IMR-90 (cell line): ENCODE data around the gene TESK2. TPM values are rescaled to one million over a fixed set of nuclear protein-coding genes. Genes with fewer than 3 reads are reported as not detected.

Source experiments
- ATAC-seq: fragments of 200-7000 bp; cut with Tn5 transposase; 2 replicates; pipeline ENCODE4 v1.9.1; 2020; ENCODE audit warnings: low read depth, mild to moderate bottlenecking, moderate library complexity
- BruUV-seq: library from RNA; stranded (reverse); fragments of 400-500 nt; replicated peaks from 2 replicates; lab custom pipeline; 2021; lab: Mats Ljungman, UMichigan
- CTCF ChIA-PET: fragments of 300-600 bp; formaldehyde crosslinking; extraction: SDS; loops from one replicate; lab custom pipeline; 2021; ENCODE audit warnings: antibody characterized with exemption; lab: Yijun Ruan, JAX
- POLR2A ChIA-PET: fragments of 300-600 bp; sonication (Branson Sonifier 250); formaldehyde crosslinking; loops from one replicate; lab custom pipeline; 2022; ENCODE audit warnings: antibody characterized with exemption; ENCODE audit not compliant: unreplicated experiment; lab: Charles Lee
- DNase-seq: peaks from one replicate; pipeline ENCODE4 v3.0.0; 2013
- H2AFZ ChIP-seq: replicated peaks from 2 replicates; pipeline ENCODE3; 2013; ENCODE audit warnings: low read length, mild to moderate bottlenecking; ENCODE audit not compliant: poor library complexity
- H2AK5ac ChIP-seq: 2 replicates; pipeline ENCODE4 v1.6.1; 2013; ENCODE audit warnings: low read depth, low read length, inconsistent platforms
- H2AK9ac ChIP-seq: replicated peaks from 2 replicates; pipeline ENCODE3; 2013; ENCODE audit warnings: mild to moderate bottlenecking, low read depth, low read length, moderate library complexity; ENCODE audit not compliant: poor library complexity
- H2BK120ac ChIP-seq: 2 replicates; pipeline ENCODE4 v1.6.1; 2013; ENCODE audit warnings: low read depth, low read length, inconsistent platforms
- H2BK15ac ChIP-seq: 3 replicates; pipeline ENCODE4 v1.6.1; 2013; ENCODE audit warnings: low read depth, low read length, inconsistent platforms
- H2BK20ac ChIP-seq: 2 replicates; pipeline ENCODE4 v1.6.1; 2013; ENCODE audit warnings: low read depth, mild to moderate bottlenecking, inconsistent platforms, low read length, moderate library complexity
- H2BK5ac ChIP-seq: 2 replicates; pipeline ENCODE4 v1.6.1; 2013; ENCODE audit warnings: mild to moderate bottlenecking, low read depth, low read length, inconsistent platforms; ENCODE audit not compliant: poor library complexity, severe bottlenecking
- H3K14ac ChIP-seq: replicated peaks from 2 replicates; pipeline ENCODE4 v1.6.1; 2013; ENCODE audit warnings: low read depth, low read length, inconsistent platforms
- H3K18ac ChIP-seq: 2 replicates; pipeline ENCODE4 v1.6.1; 2013; ENCODE audit warnings: low read depth, low read length, control low read depth
- H3K23ac ChIP-seq: 2 replicates; pipeline ENCODE4 v1.6.1; 2013; ENCODE audit warnings: low read depth, low read length, inconsistent platforms
- H3K27ac ChIP-seq: 2 replicates; pipeline ENCODE4 v1.5.1; 2013; ENCODE audit warnings: mild to moderate bottlenecking, control low read depth, low read length; ENCODE audit not compliant: insufficient read depth
- H3K27me3 ChIP-seq: 2 replicates; pipeline ENCODE4 v1.6.1; 2013; ENCODE audit warnings: low read length; ENCODE audit not compliant: control insufficient read depth, insufficient read depth
- H3K36me3 ChIP-seq: 2 replicates; pipeline ENCODE4 v1.6.1; 2013; ENCODE audit warnings: low read length, mixed read lengths; ENCODE audit not compliant: control insufficient read depth, insufficient read depth
- H3K4ac ChIP-seq: 2 replicates; pipeline ENCODE4 v1.6.1; 2013; ENCODE audit warnings: low read depth, low read length, inconsistent platforms
- H3K4me1 ChIP-seq: 2 replicates; pipeline ENCODE4 v1.6.1; 2013; ENCODE audit warnings: low read length, mixed read lengths; ENCODE audit not compliant: control insufficient read depth, insufficient read depth
- H3K4me2 ChIP-seq: 2 replicates; pipeline ENCODE4 v1.6.1; 2013; ENCODE audit warnings: low read depth, mild to moderate bottlenecking, control low read depth, low read length, moderate library complexity
- H3K4me3 ChIP-seq: 2 replicates; pipeline ENCODE4 v1.5.1; 2013; ENCODE audit warnings: low read depth, mild to moderate bottlenecking, control low read depth, low read length, moderate library complexity; ENCODE audit not compliant: insufficient read depth
- H3K56ac ChIP-seq: 2 replicates; pipeline ENCODE4 v1.6.1; 2013; ENCODE audit warnings: low read length, inconsistent platforms; ENCODE audit not compliant: insufficient read depth; ENCODE audit errors: extremely low read depth
- H3K79me1 ChIP-seq, 2 experiments: 2 replicates each; pipeline ENCODE4 v1.6.1; 2013; ENCODE audit warnings: low read length in 2 of 2, inconsistent platforms in 1 of 2, low read depth in 1 of 2
- H3K9ac ChIP-seq: 2 replicates; pipeline ENCODE4 v1.6.1; 2013; ENCODE audit warnings: low read depth, low read length, control low read depth
- H3K9me1 ChIP-seq: 2 replicates; pipeline ENCODE4 v1.6.1; 2013; ENCODE audit warnings: low read length, inconsistent platforms; ENCODE audit not compliant: insufficient read depth
- H3K9me3 ChIP-seq: 2 replicates; pipeline ENCODE4 v1.6.1; 2013; ENCODE audit warnings: low read length; ENCODE audit not compliant: control insufficient read depth, insufficient read depth
- H4K20me1 ChIP-seq: 2 replicates; pipeline ENCODE4 v1.6.1; 2013; ENCODE audit warnings: low read length, inconsistent platforms; ENCODE audit not compliant: insufficient read depth
- H4K5ac ChIP-seq: 2 replicates; pipeline ENCODE4 v1.6.1; 2013; ENCODE audit warnings: mild to moderate bottlenecking, low read depth, low read length, control low read depth
- H4K8ac ChIP-seq, 2 experiments: 2 replicates each; pipeline ENCODE4 v1.6.1; 2013; ENCODE audit warnings: low read depth in 2 of 2, low read length in 2 of 2, control low read depth in 1 of 2, inconsistent platforms in 1 of 2
- H4K91ac ChIP-seq: 2 replicates; pipeline ENCODE4 v1.6.1; 2013; ENCODE audit warnings: low read depth, low read length, inconsistent platforms; ENCODE audit not compliant: insufficient read depth
- BHLHE40 ChIP-seq: fragments of 150-350 bp; IDR thresholded peaks from 2 replicates; pipeline ENCODE4 v1.6.1; 2016; ENCODE audit warnings: mild to moderate bottlenecking, low read depth, low read length
- CEBPB ChIP-seq: IDR thresholded peaks from 2 replicates; pipeline ENCODE4 v1.6.1; 2012; ENCODE audit warnings: low read depth, low read length, improper control_type of control experiment
- CHD1 ChIP-seq: IDR thresholded peaks from 2 replicates; pipeline ENCODE4 v1.6.1; 2012; ENCODE audit warnings: low read depth, low read length, improper control_type of control experiment
- FOS ChIP-seq: fragments of 150-350 bp; IDR thresholded peaks from 2 replicates; pipeline ENCODE4 v1.6.1; 2016; ENCODE audit warnings: low read depth, low read length
- MAFK ChIP-seq: IDR thresholded peaks from 2 replicates; pipeline ENCODE4 v1.6.1; 2012; ENCODE audit warnings: low read depth, low read length, improper control_type of control experiment
- MAZ ChIP-seq: IDR thresholded peaks from 2 replicates; pipeline ENCODE4 v1.6.1; 2012; ENCODE audit warnings: low read depth, mild to moderate bottlenecking, low read length, improper control_type of control experiment, moderate library complexity, borderline replicate concordance
- MXI1 ChIP-seq: IDR thresholded peaks from 2 replicates; pipeline ENCODE4 v1.6.1; 2012; ENCODE audit warnings: low read depth, mild to moderate bottlenecking, low read length, moderate library complexity, borderline replicate concordance
- NFE2L2 ChIP-seq: fragments of 150-350 bp; IDR thresholded peaks from 2 replicates; pipeline ENCODE4 v1.6.1; 2016; ENCODE audit warnings: low read depth, mild to moderate bottlenecking, low read length
- POLR2A ChIP-seq: IDR thresholded peaks from 2 replicates; pipeline ENCODE4 v1.6.1; 2012; ENCODE audit warnings: mild to moderate bottlenecking, low read depth, low read length
- RAD21 ChIP-seq: IDR thresholded peaks from 2 replicates; pipeline ENCODE4 v1.6.1; 2012; ENCODE audit warnings: low read length, improper control_type of control experiment
- RCOR1 ChIP-seq: IDR thresholded peaks from 2 replicates; pipeline ENCODE4 v1.6.1; 2012; ENCODE audit warnings: mild to moderate bottlenecking, low read length, improper control_type of control experiment; ENCODE audit not compliant: insufficient replicate concordance
- RFX5 ChIP-seq: IDR thresholded peaks from 2 replicates; pipeline ENCODE4 v1.8.0; 2012; ENCODE audit warnings: low read depth, mild to moderate bottlenecking, low read length, moderate library complexity
- SMC3 ChIP-seq: fragments of 150-350 bp; IDR thresholded peaks from 2 replicates; pipeline ENCODE4 v1.6.1; 2016; ENCODE audit warnings: low read depth, mild to moderate bottlenecking, antibody characterized with exemption, low read length, moderate library complexity
- WGBS, 2 experiments: methylation state at CpG; one replicate each; pipeline versions ENCODE4 v1.1.5 to v1.1.7; 2013; ENCODE audit warnings: missing lambda C conversion rate in 2 of 2; ENCODE audit not compliant: insufficient read length in 1 of 2; ENCODE audit errors: extremely low coverage in 2 of 2; 5-methylcytosine and 5-hydroxymethylcytosine counted together
- dilution Hi-C: fragments of 300-500 bp; cut with HindIII; formaldehyde crosslinking; loops from one replicate; pipeline ENCODE4 v1.14.3; 2018; ENCODE audit warnings: low sequenced_read_pairs; ENCODE audit not compliant: unreplicated experiment
- in situ Hi-C: fragments of 300-500 bp; cut with MboI; formaldehyde crosslinking; loops from 3 replicates; pipeline ENCODE4 v1.14.3; 2019; ENCODE audit warnings: low sequenced_read_pairs, inconsistent platforms, mixed read lengths
- intact Hi-C: fragments of 100-400 bp; cut with micrococcal nuclease; formaldehyde crosslinking; loops from 2 replicates; pipeline ENCODE4 v1.10.0; 2022
- polyA plus RNA-seq, 3 experiments: library from polyadenylated mRNA; depleted of rRNA; stranded (reverse); fragments of >200 nt; gene quantifications; 2 replicates each; pipeline ENCODE4 v1.2.3, GENCODE V29; 2012; ENCODE audit warnings: low replicate concordance in 1 of 3
- total RNA-seq: library from RNA; depleted of rRNA; stranded (reverse); fragments of >200 nt; gene quantifications from 2 replicates; pipeline ENCODE4 v1.2.3, GENCODE V29; 2012
- TF ChIP-seq, protein P1 (sequence below): fragments of 150-350 bp; IDR thresholded peaks from 2 replicates; pipeline ENCODE4 v1.6.1; 2017; ENCODE audit warnings: mild to moderate bottlenecking, antibody characterized with exemption, low read length, low read depth
- TF ChIP-seq, protein P2 (sequence below): fragments of 150-350 bp; IDR thresholded peaks from 2 replicates; pipeline ENCODE4 v1.6.1; 2016; ENCODE audit warnings: low read depth, mild to moderate bottlenecking, low read length, moderate library complexity, borderline replicate concordance
- TF ChIP-seq, protein P3 (sequence below): conservative IDR thresholded peaks from 2 replicates; pipeline ENCODE4 v1.5.1; 2012; ENCODE audit warnings: mild to moderate bottlenecking, low read depth, low read length, improper control_type of control experiment

The TESK2 gene
- total and polyA plus RNA-seq, 2 of the 4 experiments (the other 2 are of a cell fraction): 0.90 to 1.3 TPM

DNA sequence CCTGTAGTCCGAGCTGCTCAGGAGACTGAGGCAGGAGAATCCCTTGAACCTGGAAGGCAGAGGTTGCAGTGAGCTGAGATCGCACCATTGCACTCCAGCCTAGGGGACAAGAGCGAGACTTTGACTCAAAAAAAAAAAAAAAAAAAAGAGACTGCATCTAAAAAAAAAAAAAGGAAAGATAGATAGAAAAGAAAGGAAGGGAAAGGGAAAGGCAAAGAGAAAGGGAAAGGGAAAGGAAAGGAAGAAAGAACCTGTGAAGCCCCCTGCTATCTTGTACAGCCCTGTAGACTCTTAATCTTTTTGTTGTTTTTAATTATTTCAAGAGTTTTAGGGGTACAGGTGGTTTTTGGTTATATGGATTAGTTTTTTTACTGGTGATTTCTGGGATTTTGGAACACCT, 104.7 kb downstream of the TESK2 start:
- no peak overlapping the region for H2BK5ac ChIP-seq
- H3K4me1 ChIP-seq: no peaks in the 10 kb centered on the region
- in situ Hi-C loops (no loop called here), intact Hi-C loops (no loop called here), dilution Hi-C loops (no loop called here)
- no peak for ATAC-seq
- H4K8ac ChIP-seq: no peak overlapping the region
- no peaks in the 10 kb centered on the region for H3K79me1 ChIP-seq
- H3K4me3 ChIP-seq: no peak overlapping the region
- no peak overlapping the region for H4K5ac ChIP-seq
- no peak overlapping the region for H2BK120ac ChIP-seq
- no peak overlapping the region for H3K4ac ChIP-seq
- H3K18ac ChIP-seq: no peak overlapping the region
- no peaks in the 10 kb centered on the region for H4K20me1 ChIP-seq
- H3K36me3 ChIP-seq: no peaks in the 10 kb centered on the region
- H3K9ac ChIP-seq: no peak overlapping the region
- no peak for DNase-seq
- WGBS, 2 experiments: 80% methylated on average over 2 of the region's 3 CpGs; no CpG with 5 or more reads in 1 of the 2 experiments
- BruUV-seq: no TSS peak
- H3K27me3 ChIP-seq: no peaks in the 10 kb centered on the region
- CTCF ChIA-PET: no interaction called here
- H2BK20ac ChIP-seq: no peak overlapping the region
- no peak overlapping the region for H3K4me2 ChIP-seq
- no peak overlapping the region for H3K27ac ChIP-seq
- TF ChIP-seq RCOR1: no peak
- no peak for TF ChIP-seq MAFK
- TF ChIP-seq BHLHE40: no peak
- TF ChIP-seq, protein P1, sequence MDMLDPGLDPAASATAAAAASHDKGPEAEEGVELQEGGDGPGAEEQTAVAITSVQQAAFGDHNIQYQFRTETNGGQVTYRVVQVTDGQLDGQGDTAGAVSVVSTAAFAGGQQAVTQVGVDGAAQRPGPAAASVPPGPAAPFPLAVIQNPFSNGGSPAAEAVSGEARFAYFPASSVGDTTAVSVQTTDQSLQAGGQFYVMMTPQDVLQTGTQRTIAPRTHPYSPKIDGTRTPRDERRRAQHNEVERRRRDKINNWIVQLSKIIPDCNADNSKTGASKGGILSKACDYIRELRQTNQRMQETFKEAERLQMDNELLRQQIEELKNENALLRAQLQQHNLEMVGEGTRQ: no peak
- no peak for TF ChIP-seq CHD1
- no peak for TF ChIP-seq CEBPB
- TF ChIP-seq MXI1: no peak
- TF ChIP-seq, protein P2, sequence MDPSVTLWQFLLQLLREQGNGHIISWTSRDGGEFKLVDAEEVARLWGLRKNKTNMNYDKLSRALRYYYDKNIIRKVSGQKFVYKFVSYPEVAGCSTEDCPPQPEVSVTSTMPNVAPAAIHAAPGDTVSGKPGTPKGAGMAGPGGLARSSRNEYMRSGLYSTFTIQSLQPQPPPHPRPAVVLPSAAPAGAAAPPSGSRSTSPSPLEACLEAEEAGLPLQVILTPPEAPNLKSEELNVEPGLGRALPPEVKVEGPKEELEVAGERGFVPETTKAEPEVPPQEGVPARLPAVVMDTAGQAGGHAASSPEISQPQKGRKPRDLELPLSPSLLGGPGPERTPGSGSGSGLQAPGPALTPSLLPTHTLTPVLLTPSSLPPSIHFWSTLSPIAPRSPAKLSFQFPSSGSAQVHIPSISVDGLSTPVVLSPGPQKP: no peak
- no peak for TF ChIP-seq NFE2L2
- no peak for TF ChIP-seq FOS
- TF ChIP-seq POLR2A: no peak
- TF ChIP-seq MAZ: no peak
- no peak for TF ChIP-seq RFX5
- TF ChIP-seq, protein P3, sequence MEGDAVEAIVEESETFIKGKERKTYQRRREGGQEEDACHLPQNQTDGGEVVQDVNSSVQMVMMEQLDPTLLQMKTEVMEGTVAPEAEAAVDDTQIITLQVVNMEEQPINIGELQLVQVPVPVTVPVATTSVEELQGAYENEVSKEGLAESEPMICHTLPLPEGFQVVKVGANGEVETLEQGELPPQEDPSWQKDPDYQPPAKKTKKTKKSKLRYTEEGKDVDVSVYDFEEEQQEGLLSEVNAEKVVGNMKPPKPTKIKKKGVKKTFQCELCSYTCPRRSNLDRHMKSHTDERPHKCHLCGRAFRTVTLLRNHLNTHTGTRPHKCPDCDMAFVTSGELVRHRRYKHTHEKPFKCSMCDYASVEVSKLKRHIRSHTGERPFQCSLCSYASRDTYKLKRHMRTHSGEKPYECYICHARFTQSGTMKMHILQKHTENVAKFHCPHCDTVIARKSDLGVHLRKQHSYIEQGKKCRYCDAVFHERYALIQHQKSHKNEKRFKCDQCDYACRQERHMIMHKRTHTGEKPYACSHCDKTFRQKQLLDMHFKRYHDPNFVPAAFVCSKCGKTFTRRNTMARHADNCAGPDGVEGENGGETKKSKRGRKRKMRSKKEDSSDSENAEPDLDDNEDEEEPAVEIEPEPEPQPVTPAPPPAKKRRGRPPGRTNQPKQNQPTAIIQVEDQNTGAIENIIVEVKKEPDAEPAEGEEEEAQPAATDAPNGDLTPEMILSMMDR: no peak
- no peak for TF ChIP-seq RAD21
- TF ChIP-seq SMC3: no peak
- no peaks in the 10 kb centered on the region for H3K9me3 ChIP-seq
- no peak overlapping the region for H2AFZ ChIP-seq
- H2BK15ac ChIP-seq: no peak overlapping the region
- H3K23ac ChIP-seq: no peak overlapping the region
- H3K56ac ChIP-seq: no peak overlapping the region
- H3K14ac ChIP-seq: no peak overlapping the region
- H2AK9ac ChIP-seq: no peak overlapping the region
- H4K91ac ChIP-seq: no peak overlapping the region
- H2AK5ac ChIP-seq: no peak overlapping the region
- POLR2A ChIA-PET: no interaction called here
- no peaks in the 10 kb centered on the region for H3K9me1 ChIP-seq
